Psoas muscle (tissue), 8 donors: Measurements from ENCODE around the gene LAD1. TPM values are rescaled to one million over a fixed set of nuclear protein-coding genes. Genes with fewer than 3 reads are reported as not detected.
A peak's percentile ranks its signal among the peaks of the same experiment; 100 is the strongest.

ENCODE experiments used
- ATAC-seq, 4 donors: fragments of 200-7000 bp; cut with Tn5 transposase; one replicate each; pipeline ENCODE4 v1.9.1; 2020; ENCODE audit warnings: moderate library complexity in 3 of 4, mild to moderate bottlenecking in 2 of 4
- DNase-seq, 2 donors: peaks; one replicate each; pipeline ENCODE4 v3.0.0-alpha.2; 2020
- H3K27ac ChIP-seq: fragments of 200-600 bp; one replicate; pipeline ENCODE4 v1.8.0; 2022
- H3K27me3 ChIP-seq, 3 donors: fragments of 200-600 bp in 1 of 3; one replicate each; pipeline versions ENCODE4 v1.6.1 to v1.8.0; 2013 to 2022; ENCODE audit warnings: low read length in 2 of 3, mild to moderate bottlenecking in 2 of 3, moderate library complexity in 1 of 3; ENCODE audit not compliant: insufficient read depth in 3 of 3
- H3K36me3 ChIP-seq, 2 donors: fragments of 200-600 bp in 1 of 2; one replicate each; pipeline versions ENCODE4 v1.6.1 to v1.8.0; 2013 to 2022; ENCODE audit warnings: low read depth in 1 of 2, mild to moderate bottlenecking in 1 of 2, moderate library complexity in 1 of 2; ENCODE audit not compliant: insufficient read depth in 1 of 2
- H3K4me1 ChIP-seq: fragments of 200-600 bp; one replicate; pipeline ENCODE4 v1.8.0; 2022
- H3K4me3 ChIP-seq: fragments of 200-600 bp; one replicate; pipeline ENCODE4 v1.8.0; 2022; ENCODE audit warnings: mild to moderate bottlenecking
- H3K9me3 ChIP-seq: fragments of 200-600 bp; one replicate; pipeline ENCODE4 v1.8.0; 2022
- CTCF ChIP-seq: fragments of 200-600 bp; IDR thresholded peaks from one replicate; pipeline ENCODE4 v1.8.0; 2022; ENCODE audit warnings: antibody characterized with exemption
- WGBS, 3 donors: extraction: QIAGEN DNeasy Blood & Tissue Kit; methylation state at CpG; one replicate each; pipeline versions ENCODE4 v1.1.6 to v1.1.7; 2013; 5-methylcytosine and 5-hydroxymethylcytosine counted together
- intact Hi-C, 2 donors: fragments of 100-400 bp; cut with DNase I; formaldehyde crosslinking; loops; one replicate each; pipeline versions ENCODE4 v1.11.0 to v1.14.2; 2022
- polyA plus RNA-seq, 3 donors: library from polyadenylated mRNA; stranded (reverse); fragments of 200-250 nt; gene quantifications; one replicate each; pipeline ENCODE4 v1.2.3, GENCODE V29; 2013
- total RNA-seq, 4 donors: library from RNA; stranded (reverse); fragmentation: NEBNext Ultra II Directional in 2 of 4; extraction: Animal tissue kit (Norgen Biotek cat#: 25700) in 2 of 4; gene quantifications; one replicate each; pipeline versions ENCODE4 v1.2.1 to v1.2.4, GENCODE V29; 2021 to 2023
- donor health status: healthy with polysubstance abuse.
- donor health status: DM: no; HTN: no; CAD: no; lungs with moderate emphysema.
- donor health status: Bipolar disorder and iron deficiency.
- donor health status: healthy.
- donor health status: DM: yes; HTN: yes; CAD: no.
- donor health status: DM: no; HTN: no; CAD: no.
- donor health status: DM: no; HTN: no; CAD: no.
- donor health status: DM: yes; HTN: yes; CAD: no.

LAD1 gene
- total and polyA plus RNA-seq, 7 donors = 0.23 to 17.7 (median 5.4) TPM

DNA sequence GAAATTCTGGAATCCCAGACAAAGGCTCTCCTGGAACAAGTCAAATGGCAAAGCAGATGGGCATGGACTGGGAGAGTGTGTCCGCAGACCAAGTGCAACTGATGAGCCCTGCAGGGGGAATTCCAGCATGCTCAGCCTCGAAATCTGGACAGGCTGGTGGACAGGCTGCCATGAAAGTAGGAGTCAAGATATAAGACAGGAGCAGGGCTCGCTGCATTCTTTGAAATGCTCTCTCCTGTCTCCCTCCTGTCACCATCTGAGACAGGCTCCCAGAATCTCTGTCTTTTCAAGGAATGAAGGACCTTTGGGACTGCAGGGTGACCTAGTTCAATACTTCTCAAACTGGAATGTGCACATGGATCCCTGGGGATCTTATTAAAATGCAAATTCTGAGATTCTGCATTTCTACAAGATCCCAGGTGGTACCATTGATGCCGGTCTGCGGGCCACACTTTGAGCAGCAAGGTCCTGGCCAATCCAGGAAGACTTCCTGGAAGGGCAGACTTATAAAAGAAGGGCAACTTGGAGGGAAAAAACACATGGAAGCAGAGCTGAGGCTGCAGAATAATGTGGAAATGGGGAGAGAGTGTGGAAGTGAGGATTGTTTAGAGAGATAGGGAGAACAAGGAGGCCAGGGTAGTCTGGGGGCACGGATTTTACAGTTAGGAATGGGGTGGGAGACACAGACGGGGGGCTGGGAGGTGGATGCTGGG lies 51.5 kb downstream of the LAD1 start:
- Histone ChIP-seq H3K9me3 (no peaks in the 10 kb centered on the region), H3K36me3 (no peaks in the 10 kb centered on the region), H3K27me3 (peaks cover 0 to 3% (median 0%) of the 10 kb centered on the region in 3 donors), H3K4me3 (no peak overlapping the region), H3K27ac (no peak overlapping the region), H3K4me1 (no peaks in the 10 kb centered on the region)
- ATAC-seq (no peak), DNase-seq (no peak)
- WGBS, 3 donors = 46 to 54% (median 48%) methylated on average over 7 of the region's 7 CpGs
- TF ChIP-seq CTCF = no peak
- intact Hi-C loops = loop anchor here (2.0 to 5.0 kb wide), 3 partner anchors 39 to 95 kb away; no protein-coding TSS in a partner anchor

DNA sequence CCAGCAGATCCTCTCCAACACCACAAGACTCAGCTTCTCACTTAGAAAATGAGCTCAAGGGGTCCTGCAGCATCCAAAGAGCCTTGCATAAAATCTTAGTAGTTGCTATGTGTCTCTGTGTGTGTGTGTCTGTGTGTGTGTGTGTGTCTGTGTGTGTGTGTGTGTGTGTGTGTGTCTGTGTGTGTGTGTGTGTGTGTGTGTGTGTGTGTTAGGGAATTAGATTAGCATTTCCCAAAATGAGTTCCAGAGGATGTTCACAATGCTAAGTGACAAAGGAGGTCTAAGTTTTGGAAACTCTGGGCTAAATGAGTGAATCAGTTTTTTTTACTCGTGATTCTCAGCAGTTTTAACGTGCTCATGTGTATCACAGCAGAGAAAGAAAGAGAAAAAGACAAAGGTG lies 52.1 kb downstream of the LAD1 start:
- DNase-seq (no peak), ATAC-seq (no peak)
- H3K27me3 ChIP-seq = peaks cover 0 to 3% (median 0%) of the 10 kb centered on the region in 3 donors
- H3K36me3 ChIP-seq = no peaks in the 10 kb centered on the region
- WGBS, 3 donors = 22 to 28% (median 24%) methylated on average over 2 of the region's 2 CpGs
- TF ChIP-seq CTCF = no peak
- H3K27ac ChIP-seq = no peak overlapping the region
- no peak overlapping the region for H3K4me3 ChIP-seq
- no peaks in the 10 kb centered on the region for H3K4me1 ChIP-seq
- intact Hi-C loops = loop anchor here (2.0 to 5.0 kb wide), 2 partner anchors 38 to 95 kb away; no protein-coding TSS in a partner anchor
- H3K9me3 ChIP-seq = no peaks in the 10 kb centered on the region

- DNase-seq (no peak), ATAC-seq (peak; percentile 55 to 68 (median 60))
- Histone ChIP-seq H3K27me3 (peaks cover 0 to 3% (median 0%) of the 10 kb centered on the region in 3 donors), H3K4me1 (no peaks in the 10 kb centered on the region), H3K9me3 (no peaks in the 10 kb centered on the region), H3K36me3 (no peaks in the 10 kb centered on the region), H3K4me3 (no peak overlapping the region), H3K27ac (no peak overlapping the region)
- TF ChIP-seq CTCF = peak; percentile 53
- intact Hi-C loops = loop anchor here (2.0 to 5.0 kb wide), 2 partner anchors 38 to 94 kb away; no protein-coding TSS in a partner anchor
- 59 to 74% (median 61%) methylated on average over 5 of the region's 5 CpGs for whole genome bisulfite sequencing, 3 donors
Observed at GRCh38 chr1:201346337-201346939, 52.7 kb downstream of the LAD1 start.

GRCh38 chr1:201345081-201345355 lies 54.1 kb downstream of the LAD1 start:
- 91 to 93% (median 91%) methylated on average over 5 of the region's 5 CpGs for WGBS, 3 donors
- no peak overlapping the region for H3K27ac ChIP-seq
- H3K9me3 ChIP-seq = no peaks in the 10 kb centered on the region
- no peaks in the 10 kb centered on the region for H3K36me3 ChIP-seq
- DNase-seq = no peak
- peaks cover 0 to 3% (median 0%) of the 10 kb centered on the region in 3 donors for H3K27me3 ChIP-seq
- no peak for TF ChIP-seq CTCF
- no peak overlapping the region for H3K4me3 ChIP-seq
- intact Hi-C loops = loop anchor here in 1 of 2 donors (5.0 kb wide), 1 partner anchor 93 kb away; no protein-coding TSS in a partner anchor
- no peak for ATAC-seq
- no peaks in the 10 kb centered on the region for H3K4me1 ChIP-seq
